Measurements from ENCODE around the gene STRIP2.
"Not testable (repeated sequence)": the region's sequence is repeated elsewhere in the genome, so short reads cannot be mapped to it uniquely, and the experiment has no call there.

DNA sequence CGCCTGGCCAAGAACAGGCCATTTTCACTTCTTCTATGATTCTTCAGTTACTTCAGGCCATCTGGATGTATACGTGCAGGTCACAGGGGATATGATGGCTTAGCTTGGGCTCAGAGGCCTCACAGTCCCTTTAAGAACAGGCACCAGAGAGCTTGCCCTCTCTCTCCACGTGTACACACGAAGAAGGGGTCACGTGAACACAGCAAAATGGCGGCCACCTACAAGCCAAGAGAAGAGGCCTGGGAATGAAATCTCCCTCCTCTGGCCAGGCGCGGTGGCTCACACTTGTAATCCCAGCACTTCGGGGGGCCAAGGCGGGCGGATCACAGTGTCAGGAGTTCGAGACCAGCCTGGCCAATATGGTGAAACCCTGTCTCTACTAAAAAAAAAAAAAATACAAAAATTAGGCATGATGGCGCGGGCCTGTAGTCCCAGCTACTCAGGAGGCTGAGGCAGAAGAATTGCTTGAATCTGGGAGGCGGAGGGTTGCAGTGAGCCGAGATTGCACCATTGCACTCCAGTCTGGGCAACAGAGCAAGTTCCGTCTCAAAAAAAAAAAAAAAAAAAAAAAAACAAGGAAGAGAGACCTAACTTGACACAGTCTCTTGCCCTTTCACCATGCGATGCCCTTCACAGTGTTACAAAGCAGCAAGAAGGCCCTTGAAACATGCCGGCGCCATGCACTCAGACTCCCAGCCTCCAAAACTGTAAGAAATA, 100.5 kb downstream of the STRIP2 start:
- TF ChIP-seq, protein P1, sequence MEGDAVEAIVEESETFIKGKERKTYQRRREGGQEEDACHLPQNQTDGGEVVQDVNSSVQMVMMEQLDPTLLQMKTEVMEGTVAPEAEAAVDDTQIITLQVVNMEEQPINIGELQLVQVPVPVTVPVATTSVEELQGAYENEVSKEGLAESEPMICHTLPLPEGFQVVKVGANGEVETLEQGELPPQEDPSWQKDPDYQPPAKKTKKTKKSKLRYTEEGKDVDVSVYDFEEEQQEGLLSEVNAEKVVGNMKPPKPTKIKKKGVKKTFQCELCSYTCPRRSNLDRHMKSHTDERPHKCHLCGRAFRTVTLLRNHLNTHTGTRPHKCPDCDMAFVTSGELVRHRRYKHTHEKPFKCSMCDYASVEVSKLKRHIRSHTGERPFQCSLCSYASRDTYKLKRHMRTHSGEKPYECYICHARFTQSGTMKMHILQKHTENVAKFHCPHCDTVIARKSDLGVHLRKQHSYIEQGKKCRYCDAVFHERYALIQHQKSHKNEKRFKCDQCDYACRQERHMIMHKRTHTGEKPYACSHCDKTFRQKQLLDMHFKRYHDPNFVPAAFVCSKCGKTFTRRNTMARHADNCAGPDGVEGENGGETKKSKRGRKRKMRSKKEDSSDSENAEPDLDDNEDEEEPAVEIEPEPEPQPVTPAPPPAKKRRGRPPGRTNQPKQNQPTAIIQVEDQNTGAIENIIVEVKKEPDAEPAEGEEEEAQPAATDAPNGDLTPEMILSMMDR (IDR thresholded peaks at IDR 0.05; ENCODE audit: borderline replicate concordance, extremely low read depth, low read length, poor library complexity, severe bottlenecking), result not testable (repeated sequence)
- TF ChIP-seq EZH2 (IDR thresholded peaks at IDR 0.05; ENCODE audit: borderline replicate concordance, low read depth, low read length, severe bottlenecking), result not testable (repeated sequence)
